AG04449 (cell line): ENCODE data around the gene PPP1CA.
"Not testable (repeated sequence)": the region's sequence is repeated elsewhere in the genome, so short reads cannot be mapped to it uniquely, and the experiment has no call there.

Experiments
- CTCF ChIA-PET: fragments of 350-600 bp; formaldehyde crosslinking; extraction: SDS; loops from one replicate; lab custom pipeline; 2021; ENCODE audit warnings: antibody characterized with exemption; lab: Yijun Ruan, JAX
- POLR2A ChIA-PET: fragments of 400-600, 350-600 bp; formaldehyde crosslinking; extraction: SDS; loops from one replicate; lab custom pipeline; 2020; ENCODE audit warnings: antibody characterized with exemption, inconsistent platforms; lab: Yijun Ruan, JAX
- DNase-seq: peaks from one replicate; pipeline ENCODE4 v3.0.0-alpha.2; 2010; ENCODE audit warnings: low read depth, low spot score
- H3K4me3 ChIP-seq: 2 replicates; pipeline ENCODE4 v1.5.1; 2011; ENCODE audit warnings: low read depth, mild to moderate bottlenecking, control low read depth, low read length
- TF ChIP-seq, protein P1 (sequence below): IDR thresholded peaks from one replicate; pipeline ENCODE4 v1.5.1; 2011; ENCODE audit warnings: mild to moderate bottlenecking, moderate library complexity, low read length, control low read depth, inconsistent platforms; ENCODE audit not compliant: insufficient read depth; ENCODE audit errors: missing control alignments

The PPP1CA gene

DNA sequence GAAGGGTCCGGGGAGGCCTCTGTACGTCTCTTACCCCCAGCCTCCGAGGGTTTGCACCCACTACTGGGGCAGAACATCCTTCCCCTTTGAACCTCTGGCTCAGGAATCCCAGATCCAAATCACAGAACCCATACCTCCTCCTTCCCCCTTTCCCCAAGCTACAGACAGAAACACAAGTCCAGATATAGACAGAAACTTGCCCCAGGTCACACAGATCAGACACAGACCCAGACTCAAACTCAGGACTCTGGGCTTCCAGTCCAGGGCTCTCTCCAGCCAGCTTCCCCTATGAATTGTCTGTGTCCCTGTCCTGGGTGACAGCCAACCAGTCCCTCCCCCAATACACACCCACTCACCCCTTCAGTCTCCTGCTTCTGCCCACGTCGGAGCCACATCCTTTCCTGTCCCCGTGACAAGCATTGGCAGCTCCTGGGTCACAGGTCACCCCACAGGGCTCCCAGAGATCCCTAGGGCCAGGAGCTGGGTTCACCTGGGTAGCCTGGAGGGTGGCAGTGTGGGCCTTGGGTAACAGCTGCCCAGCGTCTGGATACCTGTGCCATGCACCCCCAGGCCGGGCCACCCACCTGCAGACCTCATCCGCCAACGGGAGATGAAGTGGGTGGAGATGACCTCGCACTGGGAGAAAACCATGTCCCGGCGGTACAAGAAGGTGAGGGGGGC is 3.0 kb upstream of the PPP1CA start:
- TF ChIP-seq, protein P1, sequence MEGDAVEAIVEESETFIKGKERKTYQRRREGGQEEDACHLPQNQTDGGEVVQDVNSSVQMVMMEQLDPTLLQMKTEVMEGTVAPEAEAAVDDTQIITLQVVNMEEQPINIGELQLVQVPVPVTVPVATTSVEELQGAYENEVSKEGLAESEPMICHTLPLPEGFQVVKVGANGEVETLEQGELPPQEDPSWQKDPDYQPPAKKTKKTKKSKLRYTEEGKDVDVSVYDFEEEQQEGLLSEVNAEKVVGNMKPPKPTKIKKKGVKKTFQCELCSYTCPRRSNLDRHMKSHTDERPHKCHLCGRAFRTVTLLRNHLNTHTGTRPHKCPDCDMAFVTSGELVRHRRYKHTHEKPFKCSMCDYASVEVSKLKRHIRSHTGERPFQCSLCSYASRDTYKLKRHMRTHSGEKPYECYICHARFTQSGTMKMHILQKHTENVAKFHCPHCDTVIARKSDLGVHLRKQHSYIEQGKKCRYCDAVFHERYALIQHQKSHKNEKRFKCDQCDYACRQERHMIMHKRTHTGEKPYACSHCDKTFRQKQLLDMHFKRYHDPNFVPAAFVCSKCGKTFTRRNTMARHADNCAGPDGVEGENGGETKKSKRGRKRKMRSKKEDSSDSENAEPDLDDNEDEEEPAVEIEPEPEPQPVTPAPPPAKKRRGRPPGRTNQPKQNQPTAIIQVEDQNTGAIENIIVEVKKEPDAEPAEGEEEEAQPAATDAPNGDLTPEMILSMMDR: no peak
- ChIA-PET CTCF (interaction anchor here (47.5 kb wide), 1 partner anchor 36 kb away, joined by 2108 read pairs; the partner anchor contains the start of genes CLCF1 and POLD4), POLR2A (no interaction called here)
- no peak for DNase-seq
- H3K4me3 ChIP-seq: no peak overlapping the region

DNA sequence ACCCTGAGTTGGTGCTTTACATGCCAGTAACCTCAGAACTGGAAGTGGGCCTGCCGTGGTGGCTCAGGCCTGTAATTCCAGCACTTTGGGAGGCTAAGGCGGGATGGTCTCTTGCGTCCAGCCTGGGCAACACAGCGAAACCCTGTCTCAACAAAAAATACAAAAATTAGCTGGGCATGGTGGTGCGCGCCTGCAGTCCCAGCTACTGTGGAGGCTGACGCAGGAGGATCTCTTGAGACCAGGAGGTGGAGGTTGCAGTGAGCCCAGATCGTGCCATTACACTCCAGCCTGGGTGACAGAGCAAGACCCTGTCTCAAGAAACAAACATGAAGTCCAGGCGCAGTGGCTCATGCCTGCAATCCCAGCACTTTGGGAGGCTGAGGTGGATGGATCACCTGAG is 1.4 kb upstream of the PPP1CA start:
- CTCF ChIA-PET: interaction anchor here (1.4 to 47.5 kb wide), 7 partner anchors 11 to 66 kb away, joined by 3 to 2108 read pairs (median 18); partner anchors contain the start of genes CARNS1, CLCF1, POLD4 and RPS6KB2
- H3K4me3 ChIP-seq, POLR2A ChIA-PET, DNase-seq: not testable (repeated sequence)

DNA sequence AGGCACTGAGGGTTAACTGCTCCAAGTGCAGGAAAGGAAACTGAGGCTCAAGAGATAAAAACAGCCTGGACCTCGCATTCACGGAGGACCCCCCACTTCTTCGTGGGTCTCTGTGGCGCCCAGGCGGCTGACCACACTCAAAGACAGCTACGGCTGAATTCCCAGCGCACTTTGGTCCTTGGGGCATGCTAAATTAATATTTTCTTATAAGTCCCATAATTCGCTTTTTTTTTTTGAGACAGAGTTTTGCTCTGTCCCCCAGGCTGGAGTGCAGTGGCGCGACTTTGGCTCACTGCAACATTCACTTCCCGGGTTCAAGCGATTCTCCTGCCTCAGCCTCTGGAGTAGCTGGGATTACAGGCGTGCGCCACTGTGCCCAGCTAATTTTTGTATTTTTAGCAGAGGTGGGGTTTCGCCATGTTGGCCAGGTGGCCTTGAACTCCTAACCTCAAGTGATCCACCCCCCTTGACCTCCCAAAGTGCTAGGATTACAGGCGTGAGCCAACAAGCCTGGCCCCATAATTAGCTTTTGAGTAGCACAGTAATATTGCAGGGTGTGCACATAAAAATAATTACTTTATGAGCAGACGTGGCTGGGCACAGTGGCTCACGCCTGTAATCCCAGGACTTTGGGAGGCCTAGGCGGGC is 658 bp upstream of the PPP1CA start:
- ChIA-PET POLR2A (interaction anchor here (0.5 to 2.4 kb wide), 12 partner anchors 11 to 141 kb away, joined by 3 to 31 read pairs (median 3); partner anchors contain the start of genes AIP, PTPRCAP, RAD9A and TMEM134), CTCF (interaction anchor here (0.5 to 47.5 kb wide), 17 partner anchors 11 to 399 kb away, joined by 3 to 2108 read pairs (median 5); partner anchors contain the start of genes CARNS1, CLCF1, PITPNM1 and POLD4)
- not testable (repeated sequence) for DNase-seq
- peak overlapping the region; percentile 55 for H3K4me3 ChIP-seq

DNA sequence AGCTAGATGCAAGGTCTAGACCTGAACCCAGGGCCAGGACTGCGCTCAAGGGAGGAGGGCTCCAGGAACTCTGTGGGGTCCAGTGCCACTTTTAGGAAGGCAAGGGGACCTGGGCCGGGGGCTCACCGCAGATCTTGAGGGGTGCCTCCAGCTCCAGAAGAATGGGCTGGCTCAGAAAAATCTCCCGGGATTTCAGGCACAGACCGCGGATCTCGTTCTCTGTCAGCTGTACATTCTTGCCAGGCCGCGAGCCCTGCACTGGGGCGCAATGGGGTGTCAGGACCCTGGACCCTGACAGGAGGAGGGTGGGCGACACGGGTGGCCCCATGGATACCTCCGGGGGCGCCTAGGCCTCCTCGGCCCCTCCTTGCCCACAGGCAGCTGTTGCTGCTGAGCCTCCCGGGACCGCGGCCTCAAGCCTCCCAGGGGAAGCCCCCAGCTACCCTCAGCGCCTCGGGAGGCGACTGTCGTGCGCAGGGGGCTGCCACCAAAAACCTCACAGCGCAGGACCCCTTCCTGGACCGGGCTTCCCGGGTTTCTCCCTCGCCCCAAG is 640 bp downstream of the PPP1CA start:
- TF ChIP-seq, protein P1: no peak
- no peak for DNase-seq
- ChIA-PET CTCF (interaction anchor here (0.7 to 47.5 kb wide), 21 partner anchors 9 to 400 kb away, joined by 3 to 2108 read pairs (median 4); partner anchors contain the start of genes CARNS1, CDK2AP2, CLCF1 and NUDT8), POLR2A (interaction anchor here (0.6 to 2.4 kb wide), 11 partner anchors 10 to 82 kb away, joined by 3 to 31 read pairs (median 3); partner anchors contain the start of genes AIP, RAD9A, RPS6KB2 and TMEM134)
- peak overlapping the region; percentile 86 for H3K4me3 ChIP-seq

DNA sequence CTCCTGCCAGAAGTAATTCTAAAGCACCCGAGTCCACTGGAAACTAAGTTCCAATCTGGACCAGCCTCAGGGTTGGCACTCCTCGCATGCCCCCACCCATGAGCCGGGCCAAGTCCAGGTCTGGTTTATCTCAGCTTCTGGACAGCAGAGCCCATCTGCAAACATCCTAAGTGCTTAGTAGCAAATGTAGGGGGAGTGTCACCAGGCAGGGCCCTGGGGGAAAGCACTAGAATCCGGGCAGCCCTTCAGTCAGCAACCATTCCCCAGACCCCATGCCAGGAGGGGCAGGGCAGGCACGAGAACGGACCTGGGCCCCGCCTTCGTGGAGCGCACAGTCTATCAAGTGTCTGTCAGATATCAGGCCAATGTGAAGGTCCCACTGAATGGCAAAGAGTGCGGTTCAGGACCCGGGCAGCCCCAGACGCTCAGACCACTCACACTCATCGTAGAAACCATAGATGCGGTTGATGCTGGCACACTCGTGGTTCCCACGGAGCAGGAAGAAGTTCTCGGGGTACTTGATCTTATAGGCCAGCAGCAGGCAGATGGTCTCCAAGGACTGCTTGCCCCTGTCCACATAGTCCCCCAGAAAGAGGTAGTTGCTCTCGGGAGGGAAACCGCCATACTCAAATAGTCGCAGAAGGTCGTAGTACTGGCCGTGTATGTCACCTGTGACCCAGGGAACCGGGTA is 1.3 kb downstream of the PPP1CA start:
- ChIA-PET POLR2A (interaction anchor here (0.6 to 2.4 kb wide), 4 partner anchors 9 to 45 kb away, joined by 3 to 31 read pairs (median 5); partner anchors contain the start of gene RAD9A), CTCF (interaction anchor here (0.7 to 47.5 kb wide), 13 partner anchors 9 to 138 kb away, joined by 3 to 2108 read pairs (median 8); partner anchors contain the start of genes CARNS1, CDK2AP2, CLCF1 and PITPNM1)
- TF ChIP-seq, protein P1: no peak
- DNase-seq: no peak
- peak overlapping the region; percentile 86 for H3K4me3 ChIP-seq

DNA sequence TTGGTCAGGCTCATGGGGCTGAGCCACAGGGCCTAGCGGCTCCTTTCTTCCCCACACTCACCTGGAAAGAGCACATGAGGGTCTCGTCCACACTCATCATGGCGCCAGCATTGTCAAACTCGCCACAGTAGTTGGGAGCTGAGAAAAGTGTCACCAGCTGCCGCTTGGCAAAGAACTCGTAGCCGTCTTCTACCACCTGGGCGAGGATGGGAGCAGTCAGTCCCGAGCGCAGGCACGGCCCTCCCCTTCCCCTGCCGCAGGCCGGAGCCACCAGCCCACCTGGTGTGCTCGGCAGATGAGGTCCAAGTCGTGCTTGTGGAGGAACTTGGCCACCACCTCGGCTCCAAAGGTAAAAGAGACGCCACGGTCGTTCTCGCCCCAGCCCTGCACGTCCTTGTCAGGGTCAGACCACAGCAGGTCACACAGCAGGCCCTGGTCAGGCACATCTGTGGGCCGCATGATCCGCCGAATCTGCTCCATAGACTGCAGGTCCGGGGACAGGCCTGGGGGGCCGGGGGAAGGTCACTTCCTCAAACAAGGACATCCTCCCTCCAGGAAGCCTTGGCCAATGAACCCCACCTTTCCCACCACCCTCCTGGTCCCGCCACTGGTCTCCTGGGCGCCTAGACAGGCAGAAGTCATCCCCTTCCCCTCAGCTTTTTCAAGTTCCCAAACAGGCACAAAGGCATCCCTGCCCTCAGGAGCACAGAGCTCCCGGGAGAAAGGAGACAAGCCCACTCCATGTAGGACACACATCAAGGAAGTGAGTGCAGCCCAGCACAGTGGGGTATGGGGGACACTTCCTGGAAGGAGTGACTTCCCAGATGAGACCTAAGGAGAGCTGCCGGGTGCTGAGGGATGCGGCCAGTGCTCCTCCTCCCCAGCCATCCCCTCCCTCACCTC is 2.7 kb downstream of the PPP1CA start:
- ChIA-PET POLR2A (interaction anchor here (1.1 kb wide), 1 partner anchor 26 kb away, joined by 3 read pairs; no protein-coding TSS in a partner anchor), CTCF (interaction anchor here (1.0 to 47.5 kb wide), 2 partner anchors 15 to 30 kb away, joined by 3 to 2108 read pairs; partner anchors contain the start of genes CLCF1 and POLD4)
- DNase-seq: no peak
- TF ChIP-seq, protein P1: no peak
- peak overlapping the region; percentile 12; the same call in 1 of the 2 replicates for H3K4me3 ChIP-seq
